GM06990 (cell line): ENCODE results near the gene GAK.

Source experiments
- DNase-seq: peaks from one replicate; pipeline ENCODE4 v3.0.0-alpha.2; 2011; ENCODE audit not compliant: insufficient read length; ENCODE audit errors: extremely low read depth
- H3K27me3 ChIP-seq: replicated peaks from 2 replicates; pipeline ENCODE4 v1.6.0; 2011; ENCODE audit warnings: low read length; ENCODE audit not compliant: control insufficient read depth, insufficient read depth
- H3K36me3 ChIP-seq: 2 replicates; pipeline ENCODE4 v1.5.1; 2011; ENCODE audit warnings: low read length; ENCODE audit not compliant: control insufficient read depth, insufficient read depth
- H3K4me3 ChIP-seq: replicated peaks from 2 replicates; pipeline ENCODE4 v1.5.1; 2011; ENCODE audit warnings: low read depth, mild to moderate bottlenecking, control low read depth, low read length
- CTCF ChIP-seq: IDR thresholded peaks from 2 replicates; pipeline ENCODE4 v1.5.1; 2011; ENCODE audit warnings: low read length, control low read depth, mild to moderate bottlenecking, inconsistent platforms; ENCODE audit not compliant: insufficient read depth, poor library complexity, severe bottlenecking

The GAK gene

GRCh38 chr4:831483-831805, 100.7 kb downstream of the GAK start:
- TF ChIP-seq CTCF, result no peak
- DNase-seq, result no peak
- H3K27me3 ChIP-seq, result no peaks in the 10 kb centered on the region; the same call in 1 of the 2 replicates
- no peak overlapping the region for H3K4me3 ChIP-seq
- no peaks in the 10 kb centered on the region for H3K36me3 ChIP-seq

- TF ChIP-seq CTCF, result no peak
- Histone ChIP-seq H3K4me3 (no peak overlapping the region), H3K27me3 (no peaks in the 10 kb centered on the region; the same call in 1 of the 2 replicates), H3K36me3 (no peaks in the 10 kb centered on the region)
- no peak for DNase-seq
Measured at GRCh38 chr4:830601-831482, 101.3 kb downstream of the GAK start.

- Histone ChIP-seq H3K4me3 (no peak overlapping the region), H3K27me3 (no peaks in the 10 kb centered on the region; the same call in 1 of the 2 replicates), H3K36me3 (no peaks in the 10 kb centered on the region)
- DNase-seq, result no peak
- no peak for TF ChIP-seq CTCF
Measured at GRCh38 chr4:829761-830600, 102.1 kb downstream of the GAK start.

GRCh38 chr4:829291-829690, 102.8 kb downstream of the GAK start:
- H3K36me3 ChIP-seq, result no peaks in the 10 kb centered on the region
- no peak for DNase-seq
- H3K27me3 ChIP-seq, result no peaks in the 10 kb centered on the region; the same call in 1 of the 2 replicates

More at GRCh38 chr4:829291-829690, 102.8 kb downstream of the GAK start:
- no peak for TF ChIP-seq CTCF
- no peak overlapping the region for H3K4me3 ChIP-seq
